ENCODE measurements around the gene FGFBP2. TPM values are rescaled to one million over a fixed set of nuclear protein-coding genes. Genes with fewer than 3 reads are reported as not detected.

Gene FGFBP2
- total RNA-seq, 1 donor from 2014 or later, result not detected

DNA sequence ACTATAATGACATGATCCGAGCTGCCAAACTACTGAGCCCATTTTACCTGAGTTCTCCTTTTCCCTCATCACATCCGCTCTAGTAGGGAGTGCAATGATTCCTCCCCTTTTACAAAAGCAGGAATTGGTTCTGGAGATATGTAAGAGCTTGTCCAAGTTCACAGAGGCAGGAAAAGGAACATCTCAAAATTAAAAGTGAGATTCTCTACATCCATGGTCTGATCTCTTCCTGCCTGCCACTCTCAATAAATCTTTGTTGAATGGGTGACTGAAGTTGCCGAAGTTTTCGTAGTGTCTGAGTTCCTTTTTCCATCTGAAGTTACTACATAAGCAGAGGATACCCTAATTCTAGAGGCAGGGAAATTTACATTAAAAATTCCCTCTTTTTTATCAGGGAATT lies 24.3 kb downstream of the FGFBP2 start, which contains the start of gene FGFBP1:
Gene FGFBP1, minus strand, starts transcription at position 101 of the 400 bp plus-strand sequence. CDS start 2,108 bp downstream, outside the sequence.
- H3K27ac Mint-ChIP-seq (ENCODE audit: unreplicated experiment), result no peak within 1 kb of the TSS
- no peak for DNase-seq
- no peaks in the 10 kb centered on the region for H3K36me3 Mint-ChIP-seq (ENCODE audit: unreplicated experiment)
- H3K4me1 Mint-ChIP-seq (ENCODE audit: low read depth, unreplicated experiment), result no peaks in the 10 kb centered on the region
- H3K4me3 Mint-ChIP-seq (ENCODE audit: unreplicated experiment), result no peak within 1 kb of the TSS
- TF ChIP-seq, protein P1, sequence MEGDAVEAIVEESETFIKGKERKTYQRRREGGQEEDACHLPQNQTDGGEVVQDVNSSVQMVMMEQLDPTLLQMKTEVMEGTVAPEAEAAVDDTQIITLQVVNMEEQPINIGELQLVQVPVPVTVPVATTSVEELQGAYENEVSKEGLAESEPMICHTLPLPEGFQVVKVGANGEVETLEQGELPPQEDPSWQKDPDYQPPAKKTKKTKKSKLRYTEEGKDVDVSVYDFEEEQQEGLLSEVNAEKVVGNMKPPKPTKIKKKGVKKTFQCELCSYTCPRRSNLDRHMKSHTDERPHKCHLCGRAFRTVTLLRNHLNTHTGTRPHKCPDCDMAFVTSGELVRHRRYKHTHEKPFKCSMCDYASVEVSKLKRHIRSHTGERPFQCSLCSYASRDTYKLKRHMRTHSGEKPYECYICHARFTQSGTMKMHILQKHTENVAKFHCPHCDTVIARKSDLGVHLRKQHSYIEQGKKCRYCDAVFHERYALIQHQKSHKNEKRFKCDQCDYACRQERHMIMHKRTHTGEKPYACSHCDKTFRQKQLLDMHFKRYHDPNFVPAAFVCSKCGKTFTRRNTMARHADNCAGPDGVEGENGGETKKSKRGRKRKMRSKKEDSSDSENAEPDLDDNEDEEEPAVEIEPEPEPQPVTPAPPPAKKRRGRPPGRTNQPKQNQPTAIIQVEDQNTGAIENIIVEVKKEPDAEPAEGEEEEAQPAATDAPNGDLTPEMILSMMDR (IDR thresholded peaks at IDR 0.05; ENCODE audit: partially characterized antibody, unreplicated experiment), result no peak
- H3K27me3 Mint-ChIP-seq (ENCODE audit: unreplicated experiment), result no peaks in the 10 kb centered on the region
- no peaks in the 10 kb centered on the region for H3K9me3 Mint-ChIP-seq (ENCODE audit: unreplicated experiment)

DNA sequence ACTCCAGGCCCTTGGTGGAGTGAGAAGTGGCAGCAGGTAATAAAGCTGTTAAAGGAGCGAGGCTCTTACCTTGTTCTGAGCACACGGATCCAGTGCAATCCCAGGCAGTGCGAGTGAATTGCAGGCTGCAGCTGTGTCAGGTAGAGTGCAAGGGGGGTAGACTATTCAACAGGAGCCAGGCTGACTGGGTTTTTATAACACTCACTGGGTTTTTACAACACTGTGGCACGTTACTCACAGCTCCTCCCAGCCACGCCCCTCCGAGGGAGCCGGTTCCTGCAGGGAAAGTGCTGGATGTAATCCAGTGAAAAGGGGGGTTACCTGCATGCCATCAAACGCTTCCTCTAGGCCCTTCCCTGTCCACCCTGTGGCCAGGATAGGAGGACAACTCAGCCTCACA lies 24.8 kb downstream of the FGFBP2 start:
- TF ChIP-seq, protein P1 (IDR thresholded peaks at IDR 0.05; ENCODE audit: partially characterized antibody, unreplicated experiment), result no peak
- H3K9me3 Mint-ChIP-seq (ENCODE audit: unreplicated experiment), result no peaks in the 10 kb centered on the region
- no peaks in the 10 kb centered on the region for H3K4me1 Mint-ChIP-seq (ENCODE audit: low read depth, unreplicated experiment)
- no peaks in the 10 kb centered on the region for H3K27me3 Mint-ChIP-seq (ENCODE audit: unreplicated experiment)
- no peak overlapping the region for H3K27ac Mint-ChIP-seq (ENCODE audit: unreplicated experiment)
- DNase-seq, result no peak
- no peaks in the 10 kb centered on the region for H3K36me3 Mint-ChIP-seq (ENCODE audit: unreplicated experiment)
- H3K4me3 Mint-ChIP-seq (ENCODE audit: unreplicated experiment), result no peak overlapping the region

DNA sequence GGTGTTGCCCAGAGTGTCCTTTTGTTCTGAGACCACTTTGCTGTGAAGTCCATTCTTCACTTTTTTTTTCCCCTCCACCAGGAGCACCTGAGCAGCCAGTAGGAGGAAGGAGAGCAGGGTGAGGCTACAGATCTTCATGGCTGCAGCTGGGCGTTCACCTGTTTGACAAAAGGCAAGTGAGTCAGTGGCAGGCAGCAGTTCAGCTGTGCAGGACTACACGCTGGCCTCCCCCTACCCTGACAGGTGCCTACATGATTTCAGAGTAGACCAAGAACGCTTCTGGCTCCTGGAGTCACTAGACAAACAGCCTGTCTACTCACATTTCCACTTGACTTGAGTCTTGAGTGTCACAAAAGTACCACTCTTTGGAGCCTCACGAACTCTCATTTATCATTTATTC lies 26.5 kb downstream of the FGFBP2 start:
- TF ChIP-seq, protein P1 (IDR thresholded peaks at IDR 0.05; ENCODE audit: partially characterized antibody, unreplicated experiment), result no peak
- DNase-seq, result no peak
- H3K27ac Mint-ChIP-seq (ENCODE audit: unreplicated experiment), result no peak overlapping the region
- H3K27me3 Mint-ChIP-seq (ENCODE audit: unreplicated experiment), result no peaks in the 10 kb centered on the region
- no peaks in the 10 kb centered on the region for H3K4me1 Mint-ChIP-seq (ENCODE audit: low read depth, unreplicated experiment)
- no peaks in the 10 kb centered on the region for H3K9me3 Mint-ChIP-seq (ENCODE audit: unreplicated experiment)
- H3K4me3 Mint-ChIP-seq (ENCODE audit: unreplicated experiment), result no peak overlapping the region
- no peaks in the 10 kb centered on the region for H3K36me3 Mint-ChIP-seq (ENCODE audit: unreplicated experiment)

DNA sequence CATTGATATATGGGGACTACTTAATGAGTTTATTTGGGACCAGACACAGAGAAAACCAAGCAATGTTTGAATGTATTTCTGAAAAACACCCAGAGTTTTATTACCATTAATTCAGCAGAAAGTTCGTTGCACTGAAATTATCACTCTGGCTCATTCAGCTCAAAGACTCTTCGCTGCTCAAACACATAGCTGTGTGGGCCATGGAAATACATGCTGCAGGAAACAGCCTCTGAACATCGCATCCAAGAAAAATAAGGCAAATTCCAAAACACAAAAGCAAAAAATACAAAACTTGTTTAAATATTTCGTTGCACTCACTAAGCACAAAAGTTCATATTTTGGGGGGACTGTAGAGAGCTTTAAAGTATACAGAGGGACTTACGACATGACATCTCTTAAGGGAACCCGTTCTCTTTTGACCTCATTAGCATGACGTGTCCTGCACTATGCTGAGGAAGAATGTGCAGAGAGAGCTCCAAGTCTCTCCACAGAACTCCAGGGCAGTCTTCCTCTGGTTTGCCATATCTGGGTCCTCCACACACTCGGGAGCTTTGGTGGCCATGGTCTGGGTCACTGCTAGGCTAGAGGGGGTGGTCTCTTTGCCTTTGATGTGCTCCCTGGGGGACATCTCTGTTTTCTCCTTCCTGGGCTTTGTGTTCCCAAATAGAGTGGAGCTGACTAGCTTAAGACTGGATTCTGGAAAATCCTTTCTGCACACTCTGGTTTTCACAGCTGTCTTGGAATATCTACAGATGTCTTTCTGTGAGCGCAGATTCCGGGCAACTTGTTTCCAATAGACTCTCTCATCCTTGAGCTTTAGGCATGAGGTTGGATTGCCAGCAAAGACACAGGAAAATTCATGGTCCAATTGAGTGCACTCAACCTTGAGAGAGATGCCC lies 27.2 kb downstream of the FGFBP2 start:
- no peak for DNase-seq
- H3K4me1 Mint-ChIP-seq (ENCODE audit: low read depth, unreplicated experiment), result no peaks in the 10 kb centered on the region
- H3K9me3 Mint-ChIP-seq (ENCODE audit: unreplicated experiment), result no peaks in the 10 kb centered on the region
- H3K4me3 Mint-ChIP-seq (ENCODE audit: unreplicated experiment), result no peak overlapping the region
- no peaks in the 10 kb centered on the region for H3K27me3 Mint-ChIP-seq (ENCODE audit: unreplicated experiment)
- TF ChIP-seq, protein P1 (IDR thresholded peaks at IDR 0.05; ENCODE audit: partially characterized antibody, unreplicated experiment), result no peak
- no peaks in the 10 kb centered on the region for H3K36me3 Mint-ChIP-seq (ENCODE audit: unreplicated experiment)
- H3K27ac Mint-ChIP-seq (ENCODE audit: unreplicated experiment), result no peak overlapping the region

DNA sequence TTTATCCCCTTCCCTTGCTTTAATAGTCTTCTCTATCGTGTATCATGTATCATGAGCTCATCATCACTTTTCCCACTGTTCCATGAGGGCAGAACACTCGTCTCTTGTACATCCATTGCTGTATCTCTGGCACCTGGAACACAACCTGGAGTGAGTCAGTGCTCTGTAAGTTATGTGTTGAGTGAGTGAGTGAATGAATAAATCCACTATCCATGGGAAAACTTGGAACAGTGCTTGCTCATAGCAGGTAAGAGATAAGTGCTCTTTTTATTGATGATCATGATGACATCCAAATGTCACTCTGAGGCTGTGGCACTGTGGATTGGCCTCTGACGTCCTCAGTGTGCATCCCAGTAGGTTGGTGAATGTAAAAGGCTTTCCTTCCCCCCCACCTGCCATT lies 28.7 kb downstream of the FGFBP2 start:
- H3K4me3 Mint-ChIP-seq (ENCODE audit: unreplicated experiment), result no peak overlapping the region
- TF ChIP-seq, protein P1 (IDR thresholded peaks at IDR 0.05; ENCODE audit: partially characterized antibody, unreplicated experiment), result no peak
- DNase-seq, result no peak
- no peaks in the 10 kb centered on the region for H3K27me3 Mint-ChIP-seq (ENCODE audit: unreplicated experiment)
- H3K9me3 Mint-ChIP-seq (ENCODE audit: unreplicated experiment), result no peaks in the 10 kb centered on the region
- no peaks in the 10 kb centered on the region for H3K4me1 Mint-ChIP-seq (ENCODE audit: low read depth, unreplicated experiment)
- no peak overlapping the region for H3K27ac Mint-ChIP-seq (ENCODE audit: unreplicated experiment)
- H3K36me3 Mint-ChIP-seq (ENCODE audit: unreplicated experiment), result no peaks in the 10 kb centered on the region

Measured in glutamatergic neuron (in vitro differentiated cells).